Endothelial cell of umbilical vein (primary cell): ENCODE data around the gene ANXA6. TPM values are rescaled to one million over a fixed set of nuclear protein-coding genes. Genes with fewer than 3 reads are reported as not detected.

Experiments used
- BruUV-seq: library from RNA; stranded (reverse); fragments of 400-500 nt; replicated peaks from 2 replicates; lab custom pipeline; 2021; lab: Mats Ljungman, UMichigan
- CTCF ChIA-PET: fragments of 300-600, 350-600 bp; sonication (Branson Sonifier 250); formaldehyde crosslinking; loops from one replicate; lab custom pipeline; 2021; ENCODE audit warnings: antibody characterized with exemption, inconsistent platforms; lab: Charles Lee
- POLR2A ChIA-PET: fragments of 300-600, 350-600 bp; sonication (Branson Sonifier 250); formaldehyde crosslinking; loops from one replicate; lab custom pipeline; 2021; ENCODE audit warnings: antibody characterized with exemption, inconsistent platforms; lab: Charles Lee
- DNase-seq: peaks from one replicate; pipeline ENCODE4 v3.0.0-alpha.2; 2011; ENCODE audit warnings: low read depth, low spot score
- FAIRE-seq: peaks from 2 replicates; lab custom pipeline; 2011; peaks lifted over from hg19 to GRCh38; lab: Jason Lieb, UNC
- H2AFZ ChIP-seq: 2 replicates; pipeline ENCODE4 v1.6.0; 2012; ENCODE audit warnings: low read depth, low read length, control low read depth, inconsistent platforms
- H3K27ac ChIP-seq: 2 replicates; pipeline ENCODE4 v1.5.1; 2011; ENCODE audit warnings: low read depth, mild to moderate bottlenecking, control low read depth, low read length, moderate library complexity; ENCODE audit not compliant: insufficient read depth
- H3K27me3 ChIP-seq, 2 experiments: 2 replicates each; pipeline versions ENCODE4 v1.6.0 to v1.6.1; 2011; ENCODE audit warnings: low read length in 2 of 2, mixed read lengths in 1 of 2; ENCODE audit not compliant: control insufficient read depth in 2 of 2, insufficient read depth in 2 of 2
- H3K36me3 ChIP-seq, 2 experiments: 2 replicates in 1 of 2; 3 replicates in 1 of 2; pipeline ENCODE4 v1.5.1; 2011; ENCODE audit warnings: low read length in 2 of 2, mild to moderate bottlenecking in 1 of 2, moderate library complexity in 1 of 2; ENCODE audit not compliant: control insufficient read depth in 2 of 2, insufficient read depth in 2 of 2; ENCODE audit errors: extremely low read depth in 1 of 2
- H3K4me1 ChIP-seq: 3 replicates; pipeline ENCODE4 v1.5.1; 2011; ENCODE audit warnings: mild to moderate bottlenecking, low read length; ENCODE audit not compliant: control insufficient read depth, insufficient read depth; ENCODE audit errors: extremely low read depth
- H3K4me2 ChIP-seq: 2 replicates; pipeline ENCODE4 v1.6.1; 2011; ENCODE audit warnings: low read length, control low read depth, mixed read lengths; ENCODE audit not compliant: insufficient read depth
- H3K4me3 ChIP-seq, 3 experiments: fragments of 200-600 bp in 1 of 3; sonication (generic), shearing (Covaris generic) in 1 of 3; replicated peaks in 1 of 3; 2 replicates each; pipeline ENCODE4 v1.5.1; 2011 to 2016; ENCODE audit warnings: control low read depth in 3 of 3, low read length in 3 of 3, mild to moderate bottlenecking in 2 of 3, inconsistent platforms in 1 of 3, low read depth in 1 of 3, moderate library complexity in 1 of 3; ENCODE audit not compliant: insufficient read depth in 1 of 3
- H3K79me2 ChIP-seq: 2 replicates; pipeline ENCODE4 v1.6.0; 2012; ENCODE audit warnings: low read length, inconsistent platforms; ENCODE audit not compliant: control insufficient read depth, insufficient read depth
- H3K9ac ChIP-seq: replicated peaks from 2 replicates; pipeline ENCODE3; 2011; ENCODE audit warnings: low read length, control low read depth; ENCODE audit not compliant: insufficient read depth; ENCODE audit errors: extremely low read depth
- H3K9me1 ChIP-seq: replicated peaks from 3 replicates; pipeline ENCODE4 v1.6.0; 2011; ENCODE audit warnings: mild to moderate bottlenecking, low read length; ENCODE audit not compliant: control insufficient read depth, insufficient read depth; ENCODE audit errors: extremely low read depth
- H3K9me3 ChIP-seq: replicated peaks from 2 replicates; pipeline ENCODE4 v1.5.1; 2012; ENCODE audit warnings: low read length, inconsistent platforms; ENCODE audit not compliant: control insufficient read depth, insufficient read depth
- H4K20me1 ChIP-seq: replicated peaks from 2 replicates; pipeline ENCODE3; 2011; ENCODE audit warnings: mild to moderate bottlenecking, low read length; ENCODE audit not compliant: control insufficient read depth, insufficient read depth; ENCODE audit errors: extremely low read depth
- EZH2 ChIP-seq: IDR thresholded peaks from 2 replicates; pipeline ENCODE4 v1.6.1; 2012; ENCODE audit warnings: borderline replicate concordance, low read depth, mild to moderate bottlenecking, moderate library complexity, low read length, inconsistent platforms; ENCODE audit not compliant: severe bottlenecking
- FOS ChIP-seq: IDR thresholded peaks from 2 replicates; pipeline ENCODE4 v1.6.1; 2011; ENCODE audit warnings: mild to moderate bottlenecking, low read length, moderate library complexity, borderline replicate concordance; ENCODE audit not compliant: insufficient read depth
- GATA2 ChIP-seq: IDR thresholded peaks from 2 replicates; pipeline ENCODE4 v1.7.0; 2011; ENCODE audit warnings: low read depth, mild to moderate bottlenecking, moderate library complexity, mixed read lengths, low read length; ENCODE audit not compliant: insufficient read length, insufficient read depth
- JUN ChIP-seq: IDR thresholded peaks from 2 replicates; pipeline ENCODE4 v1.6.1; 2011; ENCODE audit warnings: borderline replicate concordance, low read depth; ENCODE audit not compliant: insufficient read length, insufficient read depth
- MYC ChIP-seq: IDR thresholded peaks from one replicate; pipeline ENCODE4 v1.6.1; 2011; ENCODE audit warnings: mild to moderate bottlenecking, low read depth, low read length
- POLR2A ChIP-seq: IDR thresholded peaks from 2 replicates; pipeline ENCODE4 v1.6.1; 2012; ENCODE audit warnings: low read depth, mild to moderate bottlenecking, control low read depth, low read length
- POLR2AphosphoS5 ChIP-seq: IDR thresholded peaks from 2 replicates; pipeline ENCODE4 v1.6.1; 2012; ENCODE audit warnings: low read depth, mild to moderate bottlenecking, control low read depth, low read length, moderate library complexity; ENCODE audit not compliant: insufficient read depth
- dilution Hi-C: fragments of 300-500 bp; cut with MboI; formaldehyde crosslinking; loops from one replicate; pipeline ENCODE4 v1.15.0; 2019; ENCODE audit warnings: low sequenced_read_pairs; ENCODE audit not compliant: extremely low pct_ligation_motif_present
- intact Hi-C: fragments of 100-400 bp; cut with micrococcal nuclease; formaldehyde crosslinking; loops from one replicate; pipeline ENCODE4 v1.10.0; 2022
- polyA plus RNA-seq, 4 experiments: library from polyadenylated mRNA; depleted of rRNA in 3 of 4; stranded (reverse) in 3 of 4; unstranded in 1 of 4; fragments of >200 nt; gene quantifications; 2 replicates each; pipeline versions ENCODE4 v1.2.1 to v1.2.3, GENCODE V29; 2011 to 2012; ENCODE audit warnings: missing spikeins in 1 of 4
- total RNA-seq: library from RNA; stranded (reverse); gene quantifications from 2 replicates; pipeline ENCODE4 v1.2.3, GENCODE V29; 2021
- TF ChIP-seq, protein P1 (sequence below): IDR thresholded peaks from 2 replicates; pipeline ENCODE4 v1.6.1; 2011; ENCODE audit not compliant: insufficient read depth, insufficient read length
- TF ChIP-seq, protein P2 (sequence below), 2 donors: IDR thresholded peaks; 1 replicate in 1 of 2; 2 replicates in 1 of 2; pipeline ENCODE4 v1.5.1; 2011; ENCODE audit warnings: low read length in 2 of 2, mild to moderate bottlenecking in 2 of 2, moderate library complexity in 2 of 2, control low read depth in 1 of 2, inconsistent platforms in 1 of 2, low read depth in 1 of 2; ENCODE audit not compliant: insufficient read depth in 1 of 2; ENCODE audit errors: extremely low read depth in 1 of 2

The ANXA6 gene
- total and polyA plus RNA-seq, 2 donors (not counting 3 experiments of a cell fraction or from before 2014, with no cell fraction given) = 195 to 266 TPM

DNA sequence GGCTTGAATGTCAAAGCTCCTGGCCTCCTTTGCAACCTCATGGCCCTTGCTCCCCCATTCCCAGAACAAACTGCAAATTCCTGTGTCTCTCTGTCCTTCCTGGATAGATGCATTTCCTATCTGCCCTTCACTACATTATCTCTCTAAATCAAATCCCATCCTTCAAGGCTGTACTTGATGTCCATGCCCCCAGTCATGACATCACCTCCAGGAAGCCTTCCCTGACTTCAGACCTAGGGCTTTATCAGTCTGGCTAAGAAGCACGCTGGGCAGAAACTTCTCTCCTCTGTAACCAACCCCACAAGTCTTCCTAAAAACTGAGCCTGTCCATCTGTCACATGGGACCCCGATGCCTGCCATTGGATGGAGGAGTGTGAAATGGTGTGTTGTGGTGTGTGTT is 51.1 kb downstream of the ANXA6 start:
- Histone ChIP-seq H4K20me1 (no peaks in the 10 kb centered on the region), H3K27ac (no peak overlapping the region), H3K36me3 (peaks cover 3 to 38% of the 10 kb centered on the region in 2 experiments), H3K9me3 (no peaks in the 10 kb centered on the region), H3K4me1 (no peaks in the 10 kb centered on the region), H3K79me2 (no peaks in the 10 kb centered on the region), H3K4me2 (no peak overlapping the region), H3K9ac (no peak overlapping the region), H3K27me3 (no peaks in the 10 kb centered on the region), H2AFZ (no peak overlapping the region), H3K4me3 (no peak overlapping the region), H3K9me1 (no peaks in the 10 kb centered on the region)
- intact Hi-C loops = no loop called here
- CTCF ChIA-PET = interaction anchor here (1.1 to 16.3 kb wide), 4 partner anchors 9 to 59 kb away, joined by 3 to 679 read pairs (median 4); no protein-coding TSS in a partner anchor
- DNase-seq (no peak), FAIRE-seq (no peak)
- POLR2A ChIA-PET = no interaction called here
- TF ChIP-seq GATA2 (no peak), POLR2A (no peak), MYC (no peak), POLR2AphosphoS5 (no peak), FOS (no peak), EZH2 (no peak), JUN (no peak)
- TF ChIP-seq, protein P1, sequence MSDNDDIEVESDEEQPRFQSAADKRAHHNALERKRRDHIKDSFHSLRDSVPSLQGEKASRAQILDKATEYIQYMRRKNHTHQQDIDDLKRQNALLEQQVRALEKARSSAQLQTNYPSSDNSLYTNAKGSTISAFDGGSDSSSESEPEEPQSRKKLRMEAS = no peak
- TF ChIP-seq, protein P2, sequence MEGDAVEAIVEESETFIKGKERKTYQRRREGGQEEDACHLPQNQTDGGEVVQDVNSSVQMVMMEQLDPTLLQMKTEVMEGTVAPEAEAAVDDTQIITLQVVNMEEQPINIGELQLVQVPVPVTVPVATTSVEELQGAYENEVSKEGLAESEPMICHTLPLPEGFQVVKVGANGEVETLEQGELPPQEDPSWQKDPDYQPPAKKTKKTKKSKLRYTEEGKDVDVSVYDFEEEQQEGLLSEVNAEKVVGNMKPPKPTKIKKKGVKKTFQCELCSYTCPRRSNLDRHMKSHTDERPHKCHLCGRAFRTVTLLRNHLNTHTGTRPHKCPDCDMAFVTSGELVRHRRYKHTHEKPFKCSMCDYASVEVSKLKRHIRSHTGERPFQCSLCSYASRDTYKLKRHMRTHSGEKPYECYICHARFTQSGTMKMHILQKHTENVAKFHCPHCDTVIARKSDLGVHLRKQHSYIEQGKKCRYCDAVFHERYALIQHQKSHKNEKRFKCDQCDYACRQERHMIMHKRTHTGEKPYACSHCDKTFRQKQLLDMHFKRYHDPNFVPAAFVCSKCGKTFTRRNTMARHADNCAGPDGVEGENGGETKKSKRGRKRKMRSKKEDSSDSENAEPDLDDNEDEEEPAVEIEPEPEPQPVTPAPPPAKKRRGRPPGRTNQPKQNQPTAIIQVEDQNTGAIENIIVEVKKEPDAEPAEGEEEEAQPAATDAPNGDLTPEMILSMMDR (IDR thresholded peaks at IDR 0.05; ENCODE audit: extremely low read depth in 1 of 2, insufficient read depth in 1 of 2, low read depth in 1 of 2, low read length in 2 of 2) = no peak
- dilution Hi-C loops = no loop called here
- BruUV-seq = no TSS peak
